SU-DHL-6 (cell line): Measurements from ENCODE around the gene DNMT1.
"Not testable (repeated sequence)": the region's sequence is repeated elsewhere in the genome, so short reads cannot be mapped to it uniquely, and the experiment has no call there.

Source experiments
- H2AFZ ChIP-seq: fragments of 200-600 bp; sonication (generic); 2 replicates; pipeline ENCODE4 v1.6.1; 2014; ENCODE audit warnings: low read depth, mild to moderate bottlenecking, moderate library complexity, mixed read lengths, antibody characterized with exemption, low read length; ENCODE audit not compliant: severe bottlenecking
- H3F3A ChIP-seq: fragments of 200-600 bp; shearing (Covaris generic); 2 replicates; pipeline ENCODE4 v1.6.0; 2016; ENCODE audit warnings: antibody characterized with exemption, mild to moderate bottlenecking; ENCODE audit not compliant: insufficient read depth
- H3K27ac ChIP-seq: fragments of 200-600 bp; sonication (generic); 2 replicates; pipeline ENCODE4 v1.5.1; 2016; ENCODE audit warnings: low read depth, mild to moderate bottlenecking, low read length, moderate library complexity, mixed read lengths
- H3K27me3 ChIP-seq: fragments of 200-600 bp; sonication (generic), shearing (Covaris generic); 2 replicates; pipeline ENCODE4 v1.6.0; 2014; ENCODE audit warnings: mild to moderate bottlenecking, low read length
- H3K36me3 ChIP-seq: fragments of 200-600 bp; sonication (generic); 2 replicates; pipeline ENCODE4 v1.6.1; 2014; ENCODE audit warnings: mild to moderate bottlenecking, low read length, mixed read lengths
- H3K4me2 ChIP-seq: fragments of 300-600, 200-600 bp; shearing (Covaris generic), sonication (generic); 2 replicates; pipeline ENCODE4 v1.6.0; 2014; ENCODE audit warnings: low read length, low read depth, mild to moderate bottlenecking; ENCODE audit not compliant: poor library complexity, severe bottlenecking
- H3K4me3 ChIP-seq: fragments of 200-600 bp; sonication (generic); 2 replicates; pipeline ENCODE4 v1.5.1; 2014; ENCODE audit warnings: antibody characterized with exemption, low read length, mild to moderate bottlenecking, mixed read lengths; ENCODE audit not compliant: insufficient read depth, poor library complexity, severe bottlenecking
- H3K79me2 ChIP-seq: fragments of 200-600 bp; sonication (generic); 2 replicates; pipeline ENCODE4 v1.6.1; 2014; ENCODE audit warnings: mild to moderate bottlenecking, low read length, moderate library complexity; ENCODE audit not compliant: insufficient read depth
- H3K9ac ChIP-seq: fragments of 200-600 bp; sonication (generic); 2 replicates; pipeline ENCODE4 v1.7.0; 2014; ENCODE audit warnings: mild to moderate bottlenecking, low read length
- H3K9me2 ChIP-seq: fragments of 200-600 bp; sonication (generic); replicated peaks from 2 replicates; pipeline ENCODE4 v1.6.1; 2014; ENCODE audit warnings: low read length; ENCODE audit not compliant: insufficient read depth
- H3K9me3 ChIP-seq: fragments of 200-600 bp; sonication (generic); 2 replicates; pipeline ENCODE4 v1.6.1; 2014; ENCODE audit warnings: low read length, mixed read lengths; ENCODE audit not compliant: insufficient read depth
- H4K20me1 ChIP-seq: fragments of 200-600 bp; sonication (generic); 2 replicates; pipeline ENCODE4 v1.6.1; 2014; ENCODE audit warnings: low read depth, mild to moderate bottlenecking, antibody characterized with exemption, low read length, moderate library complexity, mixed read lengths
- EZH2phosphoT487 ChIP-seq: fragments of 200-600 bp; sonication (generic), shearing (Covaris generic); conservative IDR thresholded peaks from 2 replicates; pipeline ENCODE4 v1.6.1; 2018; ENCODE audit warnings: mild to moderate bottlenecking, antibody characterized with exemption, low read length, moderate library complexity, mixed read lengths
- TF ChIP-seq, protein P1 (sequence below): fragments of 200-600 bp; sonication (generic); IDR thresholded peaks from one replicate; pipeline ENCODE4 v1.5.1; 2017; ENCODE audit warnings: antibody characterized with exemption, mild to moderate bottlenecking, low read length, moderate library complexity; ENCODE audit not compliant: insufficient read depth, poor library complexity, severe bottlenecking

The DNMT1 gene

DNA sequence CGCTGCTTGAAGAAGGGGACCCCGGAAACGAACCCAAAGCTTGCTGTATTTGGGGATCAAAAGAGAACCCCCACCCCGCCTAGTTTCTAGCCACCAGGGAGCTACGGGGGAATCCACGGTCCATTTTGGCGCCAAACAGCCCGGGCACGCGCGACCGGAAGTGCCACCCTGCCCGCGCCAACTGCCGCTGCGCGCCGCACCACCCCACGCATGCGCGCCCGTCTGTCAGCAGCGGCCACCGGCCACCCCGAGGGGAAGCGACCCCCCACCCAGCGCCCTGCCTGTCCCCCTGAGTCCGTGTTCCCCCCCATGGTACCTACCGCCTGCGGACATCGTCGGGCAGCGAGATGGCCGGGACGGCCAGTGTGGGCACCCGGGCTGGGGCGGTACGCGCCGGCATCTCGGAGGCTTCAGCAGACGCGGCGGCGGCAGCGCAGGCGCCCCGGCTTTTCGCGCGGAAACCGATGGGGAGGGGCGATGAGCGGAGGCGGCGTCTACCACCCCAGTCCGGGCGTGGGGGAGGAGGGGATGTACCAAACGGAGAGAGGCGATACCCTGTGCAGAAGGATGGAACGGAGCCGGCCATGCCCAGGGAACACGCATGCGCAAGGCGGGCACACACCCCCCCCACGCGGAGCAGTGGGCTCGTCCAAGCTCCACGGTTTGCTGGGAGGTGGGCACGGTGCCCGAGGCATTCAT, at the start of gene DNMT1:
DNMT1 (minus strand) TSS at position 454 of the 699 bp plus-strand sequence; CDS start at position 400, 54 bp downstream.
- Histone ChIP-seq H3K4me3 (peak within 1 kb of the TSS; percentile 68), H3K79me2 (peaks cover 59% of the 10 kb centered on the region), H3K9me3 (no peaks in the 10 kb centered on the region), H4K20me1 (peaks cover 3% of the 10 kb centered on the region; the same call in 1 of the 2 replicates), H3K4me2 (peak within 1 kb of the TSS; percentile 100), H3K27ac (peak within 1 kb of the TSS; percentile 85), H3K36me3 (peaks cover 16% of the 10 kb centered on the region), H2AFZ (peak within 1 kb of the TSS; percentile 60), H3K9ac (peak within 1 kb of the TSS; percentile 93), H3K9me2 (no peaks in the 10 kb centered on the region), H3F3A (peaks cover 30% of the 10 kb centered on the region), H3K27me3 (no peaks in the 10 kb centered on the region)
- TF ChIP-seq, protein P1, sequence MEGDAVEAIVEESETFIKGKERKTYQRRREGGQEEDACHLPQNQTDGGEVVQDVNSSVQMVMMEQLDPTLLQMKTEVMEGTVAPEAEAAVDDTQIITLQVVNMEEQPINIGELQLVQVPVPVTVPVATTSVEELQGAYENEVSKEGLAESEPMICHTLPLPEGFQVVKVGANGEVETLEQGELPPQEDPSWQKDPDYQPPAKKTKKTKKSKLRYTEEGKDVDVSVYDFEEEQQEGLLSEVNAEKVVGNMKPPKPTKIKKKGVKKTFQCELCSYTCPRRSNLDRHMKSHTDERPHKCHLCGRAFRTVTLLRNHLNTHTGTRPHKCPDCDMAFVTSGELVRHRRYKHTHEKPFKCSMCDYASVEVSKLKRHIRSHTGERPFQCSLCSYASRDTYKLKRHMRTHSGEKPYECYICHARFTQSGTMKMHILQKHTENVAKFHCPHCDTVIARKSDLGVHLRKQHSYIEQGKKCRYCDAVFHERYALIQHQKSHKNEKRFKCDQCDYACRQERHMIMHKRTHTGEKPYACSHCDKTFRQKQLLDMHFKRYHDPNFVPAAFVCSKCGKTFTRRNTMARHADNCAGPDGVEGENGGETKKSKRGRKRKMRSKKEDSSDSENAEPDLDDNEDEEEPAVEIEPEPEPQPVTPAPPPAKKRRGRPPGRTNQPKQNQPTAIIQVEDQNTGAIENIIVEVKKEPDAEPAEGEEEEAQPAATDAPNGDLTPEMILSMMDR: no peak
- TF ChIP-seq EZH2phosphoT487: no peak

DNA sequence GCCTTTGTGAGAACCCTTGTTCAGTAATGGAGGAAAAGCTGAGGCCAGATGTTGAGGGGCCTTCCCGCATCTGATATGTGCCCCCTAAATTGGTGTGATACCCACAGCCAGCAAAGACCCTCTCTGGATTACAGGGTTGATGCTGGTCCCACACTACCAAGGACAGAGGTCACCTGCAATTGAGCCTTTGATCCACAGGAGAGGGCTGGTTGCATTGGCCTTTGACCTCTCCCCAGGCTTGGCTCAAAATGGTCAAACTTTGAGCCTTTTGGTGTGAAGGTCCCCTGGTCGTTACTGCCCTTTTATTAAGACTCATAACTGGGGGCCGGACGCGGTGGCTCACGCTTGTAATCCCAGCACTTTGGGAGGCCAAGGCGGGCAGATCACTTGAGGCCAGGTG, 48.9 kb upstream of the DNMT1 start:
- H3K4me3 ChIP-seq: no peak overlapping the region
- no peak overlapping the region for H2AFZ ChIP-seq
- H3K27me3 ChIP-seq: no peaks in the 10 kb centered on the region
- no peaks in the 10 kb centered on the region for H3K36me3 ChIP-seq
- peaks cover 91% of the 10 kb centered on the region for H3F3A ChIP-seq
- TF ChIP-seq EZH2phosphoT487: no peak
- TF ChIP-seq, protein P1: no peak
- H3K4me2 ChIP-seq: peak overlapping the region; percentile 53
- H3K9me2 ChIP-seq: no peaks in the 10 kb centered on the region
- peak overlapping the region; percentile 58 for H3K9ac ChIP-seq
- peak overlapping the region; percentile 100 for H3K27ac ChIP-seq
- H3K9me3 ChIP-seq: peaks cover 7% of the 10 kb centered on the region; the same call in 1 of the 2 replicates
- H3K79me2 ChIP-seq: no peaks in the 10 kb centered on the region
- H4K20me1 ChIP-seq: no peaks in the 10 kb centered on the region

DNA sequence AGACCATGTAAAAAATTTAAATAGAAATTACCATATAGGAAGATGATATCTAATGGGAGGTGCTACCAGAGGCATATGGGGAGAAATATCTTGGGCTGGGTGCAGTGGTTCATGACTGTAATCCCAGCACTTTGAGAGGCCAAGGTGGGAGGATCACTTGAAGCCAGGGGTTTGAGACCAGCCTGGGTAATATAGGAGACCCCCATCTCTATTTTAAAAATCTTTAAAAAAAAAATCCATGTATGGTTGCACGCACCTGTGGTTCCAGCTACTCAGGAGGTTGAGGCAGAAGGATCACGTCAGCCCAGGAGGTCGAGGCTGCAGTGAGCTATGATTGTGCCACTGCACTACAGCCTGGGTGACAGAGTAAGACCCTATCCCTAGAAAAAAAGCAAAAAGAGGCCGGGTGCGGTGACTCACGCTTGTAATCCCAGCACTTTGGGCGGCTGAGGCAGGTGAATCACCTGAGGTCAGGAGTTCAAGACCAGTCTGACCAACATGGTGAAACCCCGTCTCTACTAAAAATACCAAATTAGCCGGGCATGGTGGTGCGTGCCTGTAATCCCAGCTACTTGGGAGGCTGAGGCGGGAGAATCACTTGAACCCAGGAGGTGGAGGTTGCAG, 47.2 kb upstream of the DNMT1 start:
- Histone ChIP-seq H3K27ac (peak overlapping the region; percentile 100), H3K4me3 (peak overlapping the region; percentile 13)

More for the DNA sequence above, 47.2 kb upstream of the DNMT1 start:
- H3K9me3 ChIP-seq, H2AFZ ChIP-seq, H3K9me2 ChIP-seq, H3K79me2 ChIP-seq, H4K20me1 ChIP-seq, H3K36me3 ChIP-seq, H3K27me3 ChIP-seq: not testable (repeated sequence)
- Histone ChIP-seq H3K9ac (peak overlapping the region; percentile 58), H3K4me2 (peak overlapping the region; percentile 53), H3F3A (peaks cover 93% of the 10 kb centered on the region)
